ENCODE data around the gene KIAA1217. TPM values are rescaled to one million over a fixed set of nuclear protein-coding genes. Genes with fewer than 3 reads are reported as not detected.

KIAA1217 gene
- total and polyA plus RNA-seq, 9 donors: 18.8 to 39.7 (median 21.8) TPM

DNA sequence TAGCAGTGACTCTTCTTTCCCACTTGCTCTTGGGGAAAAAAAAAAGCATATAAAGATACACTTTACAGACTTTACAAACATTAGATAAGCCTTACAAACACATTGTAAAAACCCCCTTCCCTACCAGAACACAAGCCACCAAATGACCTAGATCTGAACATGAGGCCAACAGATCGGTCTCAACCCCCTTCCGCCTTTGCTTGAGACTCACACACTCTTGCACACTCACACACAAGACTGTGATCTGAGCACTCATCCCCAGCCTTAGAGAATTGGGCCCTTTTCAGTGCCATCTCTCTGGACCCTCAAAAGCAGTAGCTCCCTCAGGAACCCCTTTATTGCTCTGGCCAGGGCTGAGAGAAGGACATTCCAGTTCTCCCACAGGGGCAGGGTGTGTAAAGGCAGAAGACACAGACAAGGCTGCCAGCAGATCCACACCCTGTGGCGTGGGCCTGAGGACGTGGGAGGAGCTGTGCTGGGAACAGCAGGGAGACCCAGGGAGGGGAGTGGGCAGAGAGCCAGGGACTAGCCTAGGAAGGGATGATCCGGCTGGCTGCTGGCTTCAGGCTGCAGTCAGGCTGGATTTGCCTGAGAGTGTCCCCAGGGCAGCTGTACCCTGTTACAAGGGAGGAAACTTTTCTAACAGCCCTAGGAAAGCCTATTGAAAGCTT, 206.7 kb downstream of the KIAA1217 start:
- 30% methylated on average over 4 of the region's 5 CpGs for WGBS (ENCODE audit: insufficient coverage)

GRCh38 chr10:24416248-24416647, 207.3 kb downstream of the KIAA1217 start:
- DNase-seq: no peak
- Histone ChIP-seq H3K4me1 (ENCODE audit: control insufficient read depth, insufficient read depth, low read length) (peaks cover 18% of the 10 kb centered on the region), H3K9me3 (replicated peaks; ENCODE audit: control insufficient read depth, low read depth, low read length) (no peaks in the 10 kb centered on the region), H3K36me3 (ENCODE audit: control insufficient read depth, insufficient read depth, low read length) (no peaks in the 10 kb centered on the region), H3K27me3 (ENCODE audit: control insufficient read depth, insufficient read depth, low read length) (no peaks in the 10 kb centered on the region), H3K4me3 (ENCODE audit: low read length) (no peak overlapping the region), H3K27ac (ENCODE audit: low read length) (no peak overlapping the region)
- 86% methylated on average over 1 of the region's 4 CpGs for WGBS (ENCODE audit: insufficient coverage)

More for the DNA sequence above, 206.7 kb downstream of the KIAA1217 start:
- peak; percentile 93 for DNase-seq
- peak overlapping the region; percentile 72 for H3K27ac ChIP-seq (ENCODE audit: low read length)
- H3K4me1 ChIP-seq (ENCODE audit: control insufficient read depth, insufficient read depth, low read length): peaks cover 18% of the 10 kb centered on the region
- H3K9me3 ChIP-seq (replicated peaks; ENCODE audit: control insufficient read depth, low read depth, low read length): no peaks in the 10 kb centered on the region
- no peaks in the 10 kb centered on the region for H3K27me3 ChIP-seq (ENCODE audit: control insufficient read depth, insufficient read depth, low read length)
- no peaks in the 10 kb centered on the region for H3K36me3 ChIP-seq (ENCODE audit: control insufficient read depth, insufficient read depth, low read length)
- no peak overlapping the region for H3K4me3 ChIP-seq (ENCODE audit: low read length)

DNA sequence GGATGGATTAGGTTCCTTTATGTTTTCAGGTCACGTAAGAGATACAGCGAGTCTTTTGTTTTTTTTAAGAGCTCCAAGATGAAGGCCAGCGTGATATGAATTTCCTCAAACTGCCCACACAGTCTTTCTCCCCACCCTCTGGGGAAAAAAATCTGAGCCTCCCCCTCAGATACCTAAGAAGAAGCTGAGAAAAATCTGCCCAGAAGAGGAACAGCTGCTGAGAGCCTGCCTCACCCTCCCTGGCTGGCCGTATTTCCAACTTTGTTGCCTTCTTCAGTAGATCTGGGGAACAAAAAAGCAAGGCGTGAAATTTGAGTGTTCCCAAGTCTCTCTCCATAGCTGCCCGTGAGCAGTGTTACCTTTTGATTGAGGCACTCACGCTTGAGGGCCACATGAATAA, 208.1 kb downstream of the KIAA1217 start:
- no peak overlapping the region for H3K27ac ChIP-seq (ENCODE audit: low read length)
- 63% methylated on average over 6 of the region's 7 CpGs for WGBS (ENCODE audit: insufficient coverage)
- no peak overlapping the region for H3K4me3 ChIP-seq (ENCODE audit: low read length)
- H3K27me3 ChIP-seq (ENCODE audit: control insufficient read depth, insufficient read depth, low read length): no peaks in the 10 kb centered on the region
- peaks cover 18% of the 10 kb centered on the region for H3K4me1 ChIP-seq (ENCODE audit: control insufficient read depth, insufficient read depth, low read length)
- DNase-seq: no peak
- H3K36me3 ChIP-seq (ENCODE audit: control insufficient read depth, insufficient read depth, low read length): no peaks in the 10 kb centered on the region
- no peaks in the 10 kb centered on the region for H3K9me3 ChIP-seq (replicated peaks; ENCODE audit: control insufficient read depth, low read depth, low read length)

DNA sequence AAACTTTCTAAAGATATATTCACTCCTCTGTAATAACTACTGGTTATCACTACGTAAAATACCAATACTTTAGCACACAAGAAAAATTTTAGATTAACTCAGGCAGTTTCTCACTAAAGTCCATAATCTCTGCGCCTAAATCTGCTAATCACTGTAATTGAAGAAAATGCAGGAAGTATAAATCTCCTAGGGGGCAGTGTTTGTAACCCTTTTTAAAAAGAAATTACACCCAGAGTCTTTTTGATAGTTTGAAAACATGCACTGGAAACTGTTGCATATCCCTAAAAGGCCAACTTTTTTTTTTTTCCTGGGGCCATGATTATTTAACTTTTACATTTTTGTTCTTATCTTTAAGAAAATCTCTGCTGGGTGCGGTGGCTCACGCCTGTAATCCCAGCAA, 209.6 kb downstream of the KIAA1217 start:
- H3K4me3 ChIP-seq (ENCODE audit: low read length): no peak overlapping the region
- no peaks in the 10 kb centered on the region for H3K36me3 ChIP-seq (ENCODE audit: control insufficient read depth, insufficient read depth, low read length)
- no peak for DNase-seq
- no peaks in the 10 kb centered on the region for H3K9me3 ChIP-seq (replicated peaks; ENCODE audit: control insufficient read depth, low read depth, low read length)
- no CpG with 5 or more reads among the region's 4 CpGs for WGBS (ENCODE audit: insufficient coverage)
- no peaks in the 10 kb centered on the region for H3K27me3 ChIP-seq (ENCODE audit: control insufficient read depth, insufficient read depth, low read length)
- no peak overlapping the region for H3K27ac ChIP-seq (ENCODE audit: low read length)
- H3K4me1 ChIP-seq (ENCODE audit: control insufficient read depth, insufficient read depth, low read length): peaks cover 18% of the 10 kb centered on the region

DNA sequence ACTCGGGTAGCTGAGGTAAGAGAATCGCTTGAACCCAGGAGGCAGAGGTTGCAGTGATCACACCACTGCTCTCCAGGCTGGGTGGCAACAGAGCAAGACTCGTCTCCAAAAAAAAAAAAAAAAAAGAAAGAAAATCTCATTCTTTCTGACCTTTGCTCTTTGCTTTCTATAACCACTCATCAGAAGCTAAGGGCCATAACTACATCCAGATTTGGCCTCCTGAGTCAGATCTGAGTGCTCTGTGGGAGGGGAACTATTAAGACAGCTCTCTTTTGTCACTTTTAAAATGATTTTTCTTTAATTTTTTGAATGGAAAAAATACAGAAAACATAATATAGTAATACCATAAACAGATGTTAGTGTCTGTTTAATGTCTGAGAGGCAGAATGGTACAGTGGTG, 210.1 kb downstream of the KIAA1217 start:
- Histone ChIP-seq H3K27me3 (ENCODE audit: control insufficient read depth, insufficient read depth, low read length) (no peaks in the 10 kb centered on the region), H3K36me3 (ENCODE audit: control insufficient read depth, insufficient read depth, low read length) (no peaks in the 10 kb centered on the region), H3K4me3 (ENCODE audit: low read length) (no peak overlapping the region), H3K27ac (ENCODE audit: low read length) (no peak overlapping the region), H3K4me1 (ENCODE audit: control insufficient read depth, insufficient read depth, low read length) (peaks cover 18% of the 10 kb centered on the region), H3K9me3 (replicated peaks; ENCODE audit: control insufficient read depth, low read depth, low read length) (no peaks in the 10 kb centered on the region)
- no peak for DNase-seq
- WGBS (ENCODE audit: insufficient coverage): no CpG with 5 or more reads among the region's 3 CpGs

GRCh38 chr10:24425151-24425550, 216.2 kb downstream of the KIAA1217 start:
- Histone ChIP-seq H3K36me3 (ENCODE audit: control insufficient read depth, insufficient read depth, low read length) (no peaks in the 10 kb centered on the region), H3K4me1 (ENCODE audit: control insufficient read depth, insufficient read depth, low read length) (peaks cover 5% of the 10 kb centered on the region), H3K9me3 (replicated peaks; ENCODE audit: control insufficient read depth, low read depth, low read length) (no peaks in the 10 kb centered on the region), H3K4me3 (ENCODE audit: low read length) (no peak overlapping the region), H3K27ac (ENCODE audit: low read length) (no peak overlapping the region), H3K27me3 (ENCODE audit: control insufficient read depth, insufficient read depth, low read length) (no peaks in the 10 kb centered on the region)
- WGBS (ENCODE audit: insufficient coverage): no CpG with 5 or more reads among the region's 1 CpG
- no peak for DNase-seq

GRCh38 chr10:24427678-24428409, 218.9 kb downstream of the KIAA1217 start:
- Histone ChIP-seq H3K4me3 (ENCODE audit: low read length) (no peak overlapping the region), H3K27me3 (ENCODE audit: control insufficient read depth, insufficient read depth, low read length) (no peaks in the 10 kb centered on the region), H3K9me3 (replicated peaks; ENCODE audit: control insufficient read depth, low read depth, low read length) (no peaks in the 10 kb centered on the region), H3K36me3 (ENCODE audit: control insufficient read depth, insufficient read depth, low read length) (peaks cover 4% of the 10 kb centered on the region), H3K4me1 (ENCODE audit: control insufficient read depth, insufficient read depth, low read length) (peaks cover 5% of the 10 kb centered on the region), H3K27ac (ENCODE audit: low read length) (no peak overlapping the region)
- peak; percentile 61 for DNase-seq
- WGBS (ENCODE audit: insufficient coverage): 62% methylated on average over 8 of the region's 14 CpGs

DNA sequence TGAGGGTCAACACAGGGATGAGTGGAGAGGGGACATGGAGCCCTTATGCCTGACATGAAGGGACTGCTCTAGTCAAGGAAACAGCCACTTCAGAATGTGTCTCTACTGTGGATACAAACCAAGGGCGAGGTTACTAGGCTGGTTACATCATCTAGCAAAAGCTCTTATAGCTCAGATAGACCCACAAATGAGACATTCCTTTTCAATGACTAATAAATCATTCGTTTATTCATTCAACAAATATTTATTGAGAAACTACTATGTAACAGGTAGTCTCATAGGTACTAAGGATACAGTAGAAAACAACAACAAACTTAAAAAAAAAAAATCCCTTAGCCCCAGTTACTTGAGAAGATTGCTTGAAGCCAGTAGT, 219.5 kb downstream of the KIAA1217 start:
- Histone ChIP-seq H3K27ac (ENCODE audit: low read length) (no peak overlapping the region), H3K9me3 (replicated peaks; ENCODE audit: control insufficient read depth, low read depth, low read length) (no peaks in the 10 kb centered on the region), H3K36me3 (ENCODE audit: control insufficient read depth, insufficient read depth, low read length) (peaks cover 5% of the 10 kb centered on the region), H3K4me1 (ENCODE audit: control insufficient read depth, insufficient read depth, low read length) (peaks cover 5% of the 10 kb centered on the region), H3K27me3 (ENCODE audit: control insufficient read depth, insufficient read depth, low read length) (no peaks in the 10 kb centered on the region), H3K4me3 (ENCODE audit: low read length) (no peak overlapping the region)
- DNase-seq: no peak
- 100% methylated on average over 1 of the region's 2 CpGs for WGBS (ENCODE audit: insufficient coverage)

DNA sequence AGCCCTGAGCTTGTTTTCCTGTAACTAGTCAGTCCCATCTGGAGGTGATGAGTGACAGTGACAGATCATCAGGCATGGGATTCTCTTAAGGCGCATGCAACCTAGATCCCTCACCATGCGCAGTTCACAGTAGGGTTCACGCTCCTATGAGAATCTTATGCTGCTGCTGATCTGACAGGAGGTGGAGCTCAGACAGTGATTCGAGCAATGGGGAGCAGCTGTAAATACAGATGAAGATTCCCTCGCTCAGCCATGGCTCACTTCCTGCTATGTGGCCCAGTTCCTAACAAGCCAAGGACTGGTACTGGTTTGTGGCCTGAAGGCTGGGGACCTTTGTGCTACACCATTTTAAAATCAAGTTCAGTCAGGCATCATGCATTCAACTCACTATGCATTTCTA, 221.7 kb downstream of the KIAA1217 start:
- no peak for DNase-seq
- H3K9me3 ChIP-seq (replicated peaks; ENCODE audit: control insufficient read depth, low read depth, low read length): no peaks in the 10 kb centered on the region
- H3K4me1 ChIP-seq (ENCODE audit: control insufficient read depth, insufficient read depth, low read length): peaks cover 5% of the 10 kb centered on the region
- no peak overlapping the region for H3K4me3 ChIP-seq (ENCODE audit: low read length)
- no peak overlapping the region for H3K27ac ChIP-seq (ENCODE audit: low read length)
- no peaks in the 10 kb centered on the region for H3K27me3 ChIP-seq (ENCODE audit: control insufficient read depth, insufficient read depth, low read length)
- peaks cover 8% of the 10 kb centered on the region for H3K36me3 ChIP-seq (ENCODE audit: control insufficient read depth, insufficient read depth, low read length)
- 100% methylated on average over 5 of the region's 5 CpGs for WGBS (ENCODE audit: insufficient coverage)

DNA sequence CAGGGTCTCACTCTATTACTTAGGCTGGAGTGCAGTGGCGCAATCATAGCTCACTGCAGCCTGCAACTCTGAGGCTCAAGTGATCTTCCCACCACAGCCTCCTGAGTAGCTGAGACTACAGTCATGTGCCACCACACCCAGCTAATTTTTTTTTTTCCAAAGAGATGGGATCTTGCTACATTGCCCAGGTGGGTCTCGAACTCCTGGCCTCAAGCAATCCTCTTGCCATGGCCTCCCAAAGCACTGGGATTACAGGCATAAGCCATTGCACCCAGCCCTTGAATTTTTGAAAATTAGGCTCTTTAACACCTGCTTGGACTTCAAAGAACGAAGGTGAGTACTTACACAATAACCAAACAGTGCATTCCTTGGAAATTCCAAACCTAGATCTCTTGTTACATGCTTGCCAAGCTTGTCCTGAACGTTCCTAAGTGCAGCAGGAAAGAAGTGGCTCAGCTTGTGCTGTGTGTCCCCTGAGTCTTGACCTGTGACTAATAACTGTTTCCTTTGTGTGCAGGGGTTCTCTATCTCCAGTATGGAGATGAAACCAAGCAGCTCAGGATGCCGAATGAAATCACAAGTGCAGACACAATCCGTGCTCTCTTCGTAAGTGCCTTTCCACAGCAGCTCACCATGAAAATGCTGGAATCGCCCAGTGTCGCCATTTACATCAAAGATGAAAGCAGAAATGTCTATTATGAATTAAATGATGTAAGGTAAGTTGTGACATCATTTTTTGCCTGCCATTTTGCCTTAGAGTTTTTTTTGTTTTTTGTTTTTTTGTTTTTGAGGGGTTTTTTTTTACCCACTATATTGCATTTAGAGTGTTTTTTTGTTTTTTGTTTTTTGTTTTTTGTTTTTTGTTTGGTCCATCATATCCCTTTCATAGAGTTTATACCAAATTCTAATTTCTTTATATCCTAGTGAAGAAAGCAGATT, 223.8 kb downstream of the KIAA1217 start:
- H3K36me3 ChIP-seq (ENCODE audit: control insufficient read depth, insufficient read depth, low read length): peaks cover 8% of the 10 kb centered on the region
- H3K27me3 ChIP-seq (ENCODE audit: control insufficient read depth, insufficient read depth, low read length): no peaks in the 10 kb centered on the region
- no peak overlapping the region for H3K27ac ChIP-seq (ENCODE audit: low read length)
- no peak for DNase-seq
- no peak overlapping the region for H3K4me3 ChIP-seq (ENCODE audit: low read length)
- 95% methylated on average over 8 of the region's 9 CpGs for WGBS (ENCODE audit: insufficient coverage)
- peaks cover 5% of the 10 kb centered on the region for H3K4me1 ChIP-seq (ENCODE audit: control insufficient read depth, insufficient read depth, low read length)
- H3K9me3 ChIP-seq (replicated peaks; ENCODE audit: control insufficient read depth, low read depth, low read length): no peaks in the 10 kb centered on the region
